Activated CD4-positive, alpha-beta T cell treated with anti-CD3 and anti-CD28 coated beads for 1 hour (primary cell): ENCODE results near the gene CSH1.

ENCODE experiments used
- DNase-seq: peaks from one replicate; pipeline ENCODE4 v3.0.0-alpha.2; 2020

Gene CSH1

GRCh38 chr17:63855185-63855584 is 41.2 kb downstream of the CSH1 start:
- DNase-seq = no peak

- DNase-seq = no peak
These were observed 41.7 kb downstream of the CSH1 start for GRCh38 chr17:63854709-63855108.

GRCh38 chr17:63853260-63853659 is 43.1 kb downstream of the CSH1 start:
- DNase-seq = no peak

- no peak for DNase-seq
These were observed 46.0 kb downstream of the CSH1 start for GRCh38 chr17:63850401-63850800.

- peak; percentile 90 for DNase-seq
These were observed 47.3 kb downstream of the CSH1 start for GRCh38 chr17:63848834-63849689.

- no peak for DNase-seq
These were observed 48.7 kb downstream of the CSH1 start for GRCh38 chr17:63847525-63848249.

GRCh38 chr17:63845509-63845908 is 50.9 kb downstream of the CSH1 start:
- no peak for DNase-seq
